SK-MEL-5 (cell line): ENCODE measurements around the gene PDZD4. TPM values are rescaled to one million over a fixed set of nuclear protein-coding genes. Genes with fewer than 3 reads are reported as not detected.

Source experiments
- DNase-seq: peaks from one replicate; pipeline ENCODE4 v3.0.0-alpha.2; 2016; ENCODE audit warnings: low read depth, low spot score
- in situ Hi-C: cut with HindIII; loops from 2 replicates; pipeline ENCODE4 v1.10.0; 2016; ENCODE audit warnings: low sequenced_read_pairs, high pct_unique_total_duplicates, low pct_unique_long_range_greater_than_20kb
- total RNA-seq: library from RNA; depleted of rRNA; stranded (reverse); fragments of >200 nt; shearing (Covaris generic); gene quantifications from 2 replicates; pipeline ENCODE4 v1.2.3, GENCODE V29; 2014

The PDZD4 gene
- total RNA-seq, 1 experiment from 2014 or later = 15.2 TPM

- in situ Hi-C loops = no loop called here
These were observed 48.0 kb downstream of the PDZD4 start for GRCh38 chrX:153782313-153782712.

GRCh38 chrX:153781428-153782047 is 48.8 kb downstream of the PDZD4 start:
- in situ Hi-C loops = no loop called here
- no peak for DNase-seq

More at GRCh38 chrX:153782313-153782712, 48.0 kb downstream of the PDZD4 start:
- peak; percentile 22 for DNase-seq

DNA sequence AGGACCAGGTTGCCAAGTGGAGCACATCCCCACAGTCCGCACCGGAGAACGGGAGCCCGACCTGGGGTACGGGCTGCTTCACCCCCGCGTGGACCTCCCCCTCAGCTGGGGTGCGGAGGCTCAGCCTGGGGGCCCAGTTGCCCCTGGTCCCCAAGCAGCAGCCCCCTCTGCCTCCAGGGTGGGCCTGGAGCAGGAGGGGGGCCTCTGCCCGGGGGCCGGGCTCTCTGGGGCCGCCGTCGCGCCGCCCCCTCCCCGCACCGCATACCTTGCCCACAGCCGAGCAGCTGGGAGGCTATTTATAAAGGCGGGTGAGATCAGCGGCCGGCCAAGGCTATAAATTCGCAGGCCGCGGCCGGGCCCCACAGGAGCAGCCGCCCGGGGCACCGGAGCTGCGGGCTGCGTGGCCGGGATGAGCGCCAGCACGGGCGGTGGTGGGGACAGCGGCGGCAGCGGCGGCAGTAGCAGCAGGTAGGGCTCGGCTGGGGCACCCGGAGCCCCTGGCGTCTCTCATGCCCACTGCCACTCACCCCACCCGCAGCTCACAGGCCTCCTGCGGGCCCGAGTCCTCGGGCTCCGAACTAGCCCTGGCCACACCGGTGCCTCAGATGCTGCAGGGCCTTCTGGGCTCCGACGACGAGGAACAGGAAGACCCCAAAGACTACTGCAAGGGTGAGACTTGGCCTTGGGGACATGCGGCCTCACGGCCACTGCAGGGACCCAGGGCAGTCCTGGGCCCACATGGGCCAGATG is 49.5 kb downstream of the PDZD4 start, which contains the start of gene SRPK3:
Gene SRPK3, plus strand, starts transcription at position 364 of the 750 bp plus-strand sequence. Its CDS starts 46 bp downstream, at position 410.
- no peak for DNase-seq
- in situ Hi-C loops = no loop called here

- in situ Hi-C loops = no loop called here
- DNase-seq = no peak
These were observed 50.3 kb downstream of the PDZD4 start for GRCh38 chrX:153779891-153780677.

GRCh38 chrX:153778684-153779101 is 51.7 kb downstream of the PDZD4 start:
- no peak for DNase-seq
- in situ Hi-C loops = no loop called here

DNA sequence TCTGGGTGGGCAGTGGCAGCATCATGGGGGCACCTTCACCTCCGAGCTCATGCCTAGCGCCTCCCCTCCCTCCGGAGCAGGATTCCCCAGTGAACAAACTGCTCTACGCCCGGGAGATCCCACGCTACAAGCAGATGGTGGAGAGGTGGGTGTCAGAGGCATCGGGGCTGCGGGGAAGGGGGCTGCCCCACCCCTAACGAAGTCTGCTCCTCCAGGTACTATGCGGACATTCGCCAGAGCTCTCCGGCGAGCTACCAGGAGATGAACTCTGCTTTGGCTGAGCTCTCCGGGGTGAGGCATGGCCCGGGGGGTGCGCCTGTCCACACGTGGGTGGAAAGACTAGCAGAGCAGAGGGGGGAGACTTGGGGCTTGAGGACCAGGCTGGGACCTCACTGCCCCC is 52.2 kb downstream of the PDZD4 start:
- in situ Hi-C loops = no loop called here
- DNase-seq = no peak

- no peak for DNase-seq
- in situ Hi-C loops = no loop called here
These were observed 52.9 kb downstream of the PDZD4 start for GRCh38 chrX:153777261-153778090.

- in situ Hi-C loops = no loop called here
- no peak for DNase-seq
These were observed 53.7 kb downstream of the PDZD4 start for GRCh38 chrX:153776611-153777045.

DNA sequence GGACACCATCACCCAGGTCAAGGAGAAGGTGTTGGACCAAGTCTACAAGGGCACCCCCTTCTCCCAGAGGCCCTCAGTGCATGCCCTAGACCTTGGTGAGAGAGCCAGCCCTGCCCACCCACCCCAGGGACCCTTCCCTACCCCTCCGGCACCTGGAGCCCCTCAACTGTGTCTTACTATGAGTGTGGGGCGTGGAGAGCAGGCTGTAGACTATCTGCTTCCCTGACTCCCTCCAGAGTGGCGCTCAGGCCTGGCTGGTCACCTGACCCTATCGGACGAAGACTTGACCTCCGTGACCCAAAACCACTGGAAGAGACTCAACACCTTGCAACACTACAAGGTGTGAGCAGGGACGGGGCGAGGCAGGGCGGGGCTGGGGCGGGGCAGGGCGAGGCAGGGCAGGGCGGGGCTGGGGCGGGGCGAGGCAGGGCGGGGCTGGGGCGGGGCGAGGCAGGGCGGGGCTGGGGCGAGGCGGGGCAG is 54.2 kb downstream of the PDZD4 start:
- DNase-seq = no peak
- in situ Hi-C loops = no loop called here

GRCh38 chrX:153775293-153776119 is 54.8 kb downstream of the PDZD4 start:
- in situ Hi-C loops = no loop called here
- no peak for DNase-seq

DNA sequence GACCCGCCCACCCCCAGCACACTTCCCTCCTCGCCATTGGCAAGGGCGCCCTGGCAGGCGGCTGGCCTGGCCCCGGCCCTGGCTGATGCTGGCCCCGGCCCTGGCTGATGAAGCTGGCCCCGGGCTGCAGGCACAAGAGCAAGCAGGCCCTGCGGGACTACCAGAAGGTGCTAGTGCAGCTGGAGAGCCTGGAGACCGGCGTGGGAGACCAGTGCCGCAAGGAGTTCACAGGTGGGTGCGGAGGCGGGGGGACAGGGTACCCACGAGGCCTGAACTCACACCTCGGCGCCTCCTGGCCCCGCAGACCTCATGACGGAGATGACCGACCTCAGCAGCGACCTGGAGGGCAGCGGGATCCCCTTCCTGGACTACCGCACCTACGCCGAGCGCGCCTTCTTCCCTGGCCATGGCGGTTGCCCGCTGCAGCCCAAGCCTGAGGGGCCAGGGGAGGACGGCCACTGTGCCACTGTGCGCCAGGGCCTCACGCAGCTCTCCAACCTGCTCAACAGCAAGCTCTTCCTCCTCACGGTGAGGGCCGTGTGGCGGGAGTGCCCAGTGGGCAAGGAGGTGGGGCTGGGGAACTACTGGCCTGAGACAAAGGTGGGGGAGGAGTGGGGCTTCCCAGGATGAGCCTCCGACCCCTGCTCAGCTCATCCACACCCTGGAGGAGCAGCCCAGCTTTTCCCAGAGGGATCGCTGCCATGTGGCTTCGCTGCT is 55.6 kb downstream of the PDZD4 start:
- in situ Hi-C loops = no loop called here
- DNase-seq = no peak

DNA sequence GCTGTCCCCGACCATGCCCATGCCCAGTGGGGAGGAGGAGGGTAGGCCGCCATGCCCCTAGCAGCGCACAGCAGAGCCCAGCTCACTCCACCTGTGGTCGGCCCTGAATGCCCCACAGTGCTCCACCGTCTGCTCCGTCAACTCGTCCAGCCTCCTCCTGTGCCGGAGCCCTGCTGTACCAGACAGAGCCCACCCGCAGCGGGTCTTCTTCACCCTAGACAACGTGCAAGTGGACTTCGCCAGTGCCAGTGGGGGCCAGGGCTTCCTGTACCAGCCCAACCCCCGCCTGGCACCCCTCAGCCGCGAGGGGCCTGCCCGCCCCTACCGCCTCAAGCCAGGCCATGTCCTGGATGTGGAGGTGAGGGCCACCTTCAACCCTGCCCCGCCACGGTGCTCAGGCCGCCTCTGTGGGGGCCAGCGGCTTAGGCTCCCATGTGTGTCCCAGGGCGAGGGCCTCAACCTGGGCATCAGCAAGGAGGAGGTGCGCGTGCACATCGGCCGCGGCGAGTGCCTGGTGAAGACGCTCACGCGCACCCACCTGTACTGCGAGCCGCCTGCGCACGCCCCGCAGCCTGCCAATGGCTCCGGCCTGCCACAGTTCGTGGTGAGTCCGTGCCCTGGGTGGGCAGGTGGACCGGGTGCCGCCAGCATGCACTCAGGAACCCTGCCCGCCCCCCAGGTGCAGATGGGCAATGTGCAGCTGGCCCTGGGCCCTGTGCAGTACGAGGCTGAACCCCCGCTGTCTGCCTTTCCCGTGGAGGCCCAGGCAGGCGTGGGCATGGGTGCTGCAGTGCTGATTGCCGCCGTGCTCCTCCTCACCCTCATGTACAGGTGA is 56.4 kb downstream of the PDZD4 start:
- DNase-seq = no peak
- in situ Hi-C loops = no loop called here

DNA sequence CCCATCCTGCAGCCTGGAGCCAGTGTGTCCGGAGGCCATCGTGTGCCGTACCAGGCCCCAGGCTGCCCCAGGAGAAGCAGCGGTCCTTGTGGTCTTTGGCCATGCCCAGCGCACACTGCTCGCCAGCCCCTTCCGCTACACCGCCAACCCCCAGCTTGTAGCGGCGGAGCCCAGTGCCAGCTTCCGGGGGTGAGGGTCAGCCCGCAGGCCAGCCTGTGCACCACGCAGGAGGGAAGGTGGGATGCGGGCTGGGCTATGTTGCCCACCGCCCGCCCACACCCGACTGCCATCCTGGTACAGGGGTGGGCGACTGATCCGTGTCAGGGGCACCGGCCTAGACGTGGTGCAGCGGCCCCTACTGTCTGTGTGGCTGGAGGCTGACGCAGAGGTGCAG is 57.1 kb downstream of the PDZD4 start:
- DNase-seq = no peak
- in situ Hi-C loops = no loop called here

DNA sequence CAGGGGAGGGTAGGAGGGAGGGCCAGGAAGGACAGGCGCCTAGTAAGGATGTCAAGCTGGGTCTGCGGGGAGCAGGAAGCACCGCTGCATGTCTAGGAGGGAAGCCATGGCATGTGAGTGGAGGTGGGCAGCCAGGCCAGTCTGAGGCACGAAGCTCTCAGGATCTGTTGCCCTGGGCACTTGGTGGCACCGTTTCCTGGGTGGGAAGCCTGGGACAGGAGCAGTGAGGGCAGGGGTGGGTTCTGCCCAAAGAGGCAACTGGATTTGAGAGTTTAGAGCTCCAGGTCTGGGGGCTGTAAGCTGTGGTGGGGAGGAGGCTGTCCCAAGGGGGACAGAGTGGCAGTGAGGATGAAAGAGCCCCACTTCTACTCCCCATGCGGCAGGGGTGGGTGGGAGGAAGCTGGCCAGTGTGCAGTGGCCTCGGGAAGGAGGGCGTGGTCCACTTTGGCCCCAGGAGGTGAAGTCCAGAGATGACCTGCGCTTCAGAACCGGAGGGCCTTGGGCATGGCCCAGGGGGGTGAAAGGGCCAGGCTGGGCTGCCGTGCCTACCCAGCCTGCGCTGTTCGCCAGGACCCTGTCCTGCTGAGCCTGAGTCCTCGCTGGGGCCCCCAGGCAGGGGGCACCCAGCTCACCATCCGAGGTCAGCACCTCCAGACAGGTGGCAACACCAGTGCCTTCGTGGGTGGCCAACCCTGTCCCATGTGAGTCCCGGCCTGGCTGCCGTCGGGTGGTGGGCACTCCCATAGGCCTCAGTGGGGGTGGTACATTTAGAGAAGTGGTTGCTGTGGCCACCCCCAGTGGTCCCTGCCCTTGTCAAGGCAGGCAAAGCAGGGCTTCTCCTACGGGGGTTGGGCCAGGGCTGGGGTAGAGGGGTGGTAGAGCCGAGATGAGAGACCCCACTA is 57.8 kb downstream of the PDZD4 start:
- in situ Hi-C loops = no loop called here
- DNase-seq = no peak
